Neural cell (in vitro differentiated cells): ENCODE measurements around the gene PRORP.

ENCODE experiments used
- CTCF ChIP-seq: fragments of 450-650 bp; IDR thresholded peaks from 2 replicates; pipeline ENCODE4 v1.5.1; 2014; ENCODE audit warnings: antibody characterized with exemption, mild to moderate bottlenecking, moderate library complexity; ENCODE audit not compliant: poor library complexity, severe bottlenecking
- EP300 ChIP-seq: fragments of 450-650 bp; conservative IDR thresholded peaks from 2 replicates; pipeline ENCODE4 v1.6.1; 2014; ENCODE audit warnings: antibody characterized with exemption, mild to moderate bottlenecking, moderate library complexity; ENCODE audit not compliant: poor library complexity, severe bottlenecking
- EZH2 ChIP-seq: fragments of 200-600, 300-800 bp; shearing (Covaris generic), sonication (generic); IDR thresholded peaks from 2 replicates; pipeline ENCODE4 v1.6.1; 2014; ENCODE audit warnings: antibody characterized with exemption, low read length, borderline replicate concordance, mild to moderate bottlenecking; ENCODE audit not compliant: insufficient read depth, poor library complexity, severe bottlenecking
- MXI1 ChIP-seq: fragments of 450-650 bp; conservative IDR thresholded peaks from 2 replicates; pipeline ENCODE4 v1.6.1; 2014; ENCODE audit warnings: antibody characterized with exemption, mild to moderate bottlenecking; ENCODE audit not compliant: poor library complexity, severe bottlenecking
- POLR2AphosphoS5 ChIP-seq: IDR thresholded peaks from 2 replicates; pipeline ENCODE4 v1.6.1; 2012
- RAD21 ChIP-seq: fragments of 450-650 bp; conservative IDR thresholded peaks from 2 replicates; pipeline ENCODE4 v1.6.1; 2014; ENCODE audit warnings: antibody characterized with exemption, mild to moderate bottlenecking, moderate library complexity
- TAF1 ChIP-seq: IDR thresholded peaks from 2 replicates; pipeline ENCODE4 v1.6.1; 2012; ENCODE audit warnings: low read depth

- TF ChIP-seq POLR2AphosphoS5: no peak
- no peak for TF ChIP-seq TAF1
- TF ChIP-seq EP300: no peak
- no peak for TF ChIP-seq MXI1
- TF ChIP-seq CTCF: no peak
- no peak for TF ChIP-seq RAD21
- TF ChIP-seq EZH2: no peak
These were observed 37.5 kb downstream of the PRORP start for GRCh38 chr14:35159742-35160409.
